Large intestine (tissue), 3 donors: ENCODE results near the gene S1PR4. TPM values are rescaled to one million over a fixed set of nuclear protein-coding genes. Genes with fewer than 3 reads are reported as not detected.
"Not testable (repeated sequence)": the region's sequence is repeated elsewhere in the genome, so short reads cannot be mapped to it uniquely, and the experiment has no call there.

ENCODE experiments used
- DNase-seq, 2 donors: peaks; one replicate each; pipeline versions ENCODE4 v3.0.0 to v3.0.0-alpha.2; 2013
- H3K27ac ChIP-seq: one replicate; pipeline ENCODE4 v1.5.1; 2013; ENCODE audit warnings: low read length
- H3K27me3 ChIP-seq: 2 replicates; pipeline ENCODE4 v1.6.1; 2013; ENCODE audit warnings: low read length; ENCODE audit not compliant: control insufficient read depth, insufficient read depth
- H3K36me3 ChIP-seq: 2 replicates; pipeline ENCODE4 v1.6.1; 2013; ENCODE audit warnings: low read length; ENCODE audit not compliant: control insufficient read depth, insufficient read depth
- H3K4me1 ChIP-seq: one replicate; pipeline ENCODE4 v1.6.1; 2013; ENCODE audit warnings: low read length; ENCODE audit not compliant: control insufficient read depth, insufficient read depth
- H3K4me3 ChIP-seq: one replicate; pipeline ENCODE4 v1.5.1; 2013; ENCODE audit warnings: low read length
- H3K9me3 ChIP-seq: one replicate; pipeline ENCODE4 v1.6.1; 2013; ENCODE audit warnings: mild to moderate bottlenecking, low read depth, low read length, moderate library complexity; ENCODE audit not compliant: control insufficient read depth
- WGBS: methylation state at CpG from one replicate; pipeline ENCODE4 v1.1.5; 2013; ENCODE audit warnings: low lambda C conversion rate; ENCODE audit not compliant: insufficient coverage; 5-methylcytosine and 5-hydroxymethylcytosine counted together
- polyA plus RNA-seq: library from polyadenylated mRNA; unstranded; fragments of 120-200 nt; gene quantifications from one replicate; pipeline ENCODE4 v1.2.1, GENCODE V29; 2013

Gene S1PR4
- polyA plus RNA-seq, 1 donor = 0.55 TPM

DNA sequence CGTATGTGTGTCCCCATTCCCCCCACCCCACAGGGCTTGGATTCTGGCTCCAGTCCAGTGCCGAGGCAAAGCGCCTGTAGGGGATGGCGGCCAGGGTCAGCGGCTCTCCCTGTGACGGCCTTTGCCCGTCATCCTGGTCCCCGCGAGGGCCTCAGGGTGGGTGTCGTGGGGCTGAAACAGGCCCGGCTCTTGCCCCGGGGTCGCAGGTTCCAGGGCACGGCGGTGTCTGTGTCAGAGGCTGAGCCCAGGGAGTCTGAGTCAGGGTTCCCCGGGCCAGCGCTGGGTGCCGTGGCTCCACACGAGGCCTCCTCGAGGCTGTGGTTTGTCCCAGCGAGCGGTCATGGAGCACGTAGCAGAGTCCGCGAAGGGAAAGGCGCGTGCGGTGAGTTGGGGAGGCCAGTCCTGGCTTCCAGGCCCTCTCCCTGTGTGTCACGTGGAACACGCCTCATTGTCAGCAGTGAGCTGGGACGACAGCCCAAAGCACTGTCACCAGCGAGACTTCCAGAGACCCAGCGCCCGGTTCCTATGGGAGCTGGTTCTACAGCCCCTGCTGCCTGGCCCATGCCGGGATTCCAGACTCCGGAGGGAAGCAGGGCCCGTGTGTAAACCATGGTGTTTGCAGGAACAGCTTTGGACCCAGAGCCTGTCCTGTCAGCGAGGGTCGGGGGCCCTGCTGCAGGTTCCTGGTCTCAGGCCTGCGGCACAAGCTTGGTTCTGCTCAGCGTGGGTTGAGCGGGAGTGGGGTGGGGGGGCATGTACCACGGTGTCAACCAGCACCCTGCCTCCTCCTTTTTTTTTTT lies 20.5 kb downstream of the S1PR4 start:
- no CpG with 5 or more reads among the region's 43 CpGs for WGBS
- DNase-seq = no peak
- peaks cover 36% of the 10 kb centered on the region for H3K36me3 ChIP-seq
- H3K27me3 ChIP-seq = no peaks in the 10 kb centered on the region
- H3K4me1 ChIP-seq = no peaks in the 10 kb centered on the region
- no peaks in the 10 kb centered on the region for H3K9me3 ChIP-seq
- no peak overlapping the region for H3K27ac ChIP-seq
- H3K4me3 ChIP-seq = no peak overlapping the region

DNA sequence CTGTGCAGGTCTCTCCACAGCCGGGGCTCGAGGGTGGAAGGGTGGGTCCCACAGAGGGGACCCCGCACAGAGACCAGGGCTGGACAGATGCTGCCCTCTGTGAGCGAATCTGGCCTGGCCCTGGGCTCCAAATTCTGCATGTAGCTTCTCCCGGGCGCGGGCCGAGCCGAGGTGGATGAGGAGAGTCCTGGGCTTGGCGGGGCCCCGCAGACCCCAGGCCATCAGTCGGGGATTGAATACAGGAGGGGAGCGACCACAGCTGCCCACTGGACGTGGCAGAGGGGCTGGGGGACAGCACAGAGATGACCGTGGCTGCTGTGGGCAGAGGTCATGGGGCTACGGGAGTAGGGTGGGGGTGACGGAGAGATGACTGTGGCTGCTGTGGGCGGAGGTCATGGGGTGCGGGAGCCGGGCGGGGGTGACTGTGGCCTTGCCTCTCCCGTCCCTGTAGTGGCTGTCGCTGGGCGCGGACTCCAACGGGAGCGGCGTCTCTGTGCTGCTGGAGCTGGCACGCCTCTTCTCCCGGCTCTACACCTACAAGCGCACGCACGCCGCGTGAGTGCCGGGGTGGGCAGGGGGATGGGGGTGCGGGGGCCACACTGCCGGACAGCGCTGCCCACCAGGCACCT lies 22.6 kb downstream of the S1PR4 start:
- no peak for DNase-seq
- H3K9me3 ChIP-seq = no peaks in the 10 kb centered on the region
- no peak overlapping the region for H3K4me3 ChIP-seq
- no peak overlapping the region for H3K27ac ChIP-seq
- peaks cover 43% of the 10 kb centered on the region for H3K36me3 ChIP-seq
- H3K27me3 ChIP-seq = no peaks in the 10 kb centered on the region
- no peaks in the 10 kb centered on the region for H3K4me1 ChIP-seq
- no CpG with 5 or more reads among the region's 39 CpGs for WGBS

DNA sequence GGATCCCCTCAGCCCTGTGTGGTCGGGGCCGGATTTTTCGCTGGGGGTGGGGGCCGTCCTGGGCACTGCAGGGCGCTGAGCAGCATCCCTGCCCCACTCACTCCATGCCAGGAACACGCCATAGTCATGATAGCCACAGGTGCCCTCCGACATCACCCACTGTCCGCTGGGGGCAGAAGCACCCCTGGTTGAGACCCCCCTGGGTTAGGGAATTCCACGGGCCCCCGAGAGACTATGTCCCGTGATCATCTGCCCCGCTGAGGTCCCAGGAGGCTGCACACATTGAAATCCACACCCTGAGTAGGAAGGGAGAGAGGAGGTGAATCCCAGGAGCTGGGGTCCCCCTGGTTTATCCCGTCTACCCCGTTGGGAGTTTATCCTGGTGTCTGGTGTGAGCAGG lies 23.3 kb downstream of the S1PR4 start:
- no peak for DNase-seq
- Histone ChIP-seq H3K4me3 (no peak overlapping the region), H3K4me1 (no peaks in the 10 kb centered on the region), H3K9me3 (no peaks in the 10 kb centered on the region), H3K36me3 (peaks cover 42% of the 10 kb centered on the region), H3K27ac (no peak overlapping the region), H3K27me3 (no peaks in the 10 kb centered on the region)
- WGBS = no CpG with 5 or more reads among the region's 14 CpGs

DNA sequence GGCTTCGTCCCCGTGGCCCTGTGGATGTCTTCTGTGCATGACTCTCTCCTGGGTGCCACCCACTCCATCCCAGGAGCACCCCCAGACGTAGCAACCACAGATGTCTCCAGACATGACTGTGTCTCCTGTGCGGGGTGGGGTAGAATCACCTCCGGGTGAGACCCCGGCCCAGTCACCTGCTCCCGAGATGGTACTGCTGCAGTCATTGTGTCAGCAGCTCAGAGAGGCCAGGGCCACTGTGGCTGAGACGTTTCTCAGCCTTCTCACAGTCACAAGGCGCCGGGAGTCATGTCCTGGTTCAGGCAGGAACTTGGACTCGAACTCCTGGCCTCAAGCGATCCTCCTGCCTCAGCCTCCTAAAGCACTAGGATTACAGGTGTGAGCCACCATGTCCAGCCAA lies 23.8 kb downstream of the S1PR4 start:
- Histone ChIP-seq H3K36me3 (peaks cover 47% of the 10 kb centered on the region), H3K27me3 (no peaks in the 10 kb centered on the region)

DNA sequence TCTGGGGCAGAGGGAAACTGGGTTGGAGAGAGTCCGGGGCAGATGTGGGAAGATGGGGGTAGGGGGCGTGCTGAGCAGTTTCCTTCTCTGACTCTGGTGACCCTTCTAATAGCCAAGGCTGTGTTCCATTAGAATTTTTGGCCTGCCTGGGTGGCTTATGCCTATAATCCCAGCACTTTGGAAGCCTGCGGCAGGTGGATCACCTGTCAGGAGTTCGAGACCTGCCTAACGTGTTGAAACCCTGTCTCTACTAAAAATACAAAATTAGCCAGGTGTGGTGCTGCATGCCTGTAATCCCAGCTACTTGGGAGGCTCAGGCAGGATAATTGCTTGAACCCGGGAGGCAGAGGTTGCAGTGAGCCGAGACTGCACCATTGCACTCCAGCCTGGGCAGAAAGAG lies 24.3 kb downstream of the S1PR4 start:
- H3K9me3 ChIP-seq, H3K4me3 ChIP-seq, H3K27ac ChIP-seq, H3K4me1 ChIP-seq, DNase-seq, H3K27me3 ChIP-seq: not testable (repeated sequence)
- WGBS = no CpG with 5 or more reads among the region's 7 CpGs
- H3K36me3 ChIP-seq = peaks cover 52% of the 10 kb centered on the region

More for the DNA sequence above, 23.8 kb downstream of the S1PR4 start:
- Histone ChIP-seq H3K27ac (no peak overlapping the region), H3K4me1 (no peaks in the 10 kb centered on the region), H3K4me3 (no peak overlapping the region), H3K9me3 (no peaks in the 10 kb centered on the region)
- WGBS = no CpG with 5 or more reads among the region's 12 CpGs
- no peak for DNase-seq

DNA sequence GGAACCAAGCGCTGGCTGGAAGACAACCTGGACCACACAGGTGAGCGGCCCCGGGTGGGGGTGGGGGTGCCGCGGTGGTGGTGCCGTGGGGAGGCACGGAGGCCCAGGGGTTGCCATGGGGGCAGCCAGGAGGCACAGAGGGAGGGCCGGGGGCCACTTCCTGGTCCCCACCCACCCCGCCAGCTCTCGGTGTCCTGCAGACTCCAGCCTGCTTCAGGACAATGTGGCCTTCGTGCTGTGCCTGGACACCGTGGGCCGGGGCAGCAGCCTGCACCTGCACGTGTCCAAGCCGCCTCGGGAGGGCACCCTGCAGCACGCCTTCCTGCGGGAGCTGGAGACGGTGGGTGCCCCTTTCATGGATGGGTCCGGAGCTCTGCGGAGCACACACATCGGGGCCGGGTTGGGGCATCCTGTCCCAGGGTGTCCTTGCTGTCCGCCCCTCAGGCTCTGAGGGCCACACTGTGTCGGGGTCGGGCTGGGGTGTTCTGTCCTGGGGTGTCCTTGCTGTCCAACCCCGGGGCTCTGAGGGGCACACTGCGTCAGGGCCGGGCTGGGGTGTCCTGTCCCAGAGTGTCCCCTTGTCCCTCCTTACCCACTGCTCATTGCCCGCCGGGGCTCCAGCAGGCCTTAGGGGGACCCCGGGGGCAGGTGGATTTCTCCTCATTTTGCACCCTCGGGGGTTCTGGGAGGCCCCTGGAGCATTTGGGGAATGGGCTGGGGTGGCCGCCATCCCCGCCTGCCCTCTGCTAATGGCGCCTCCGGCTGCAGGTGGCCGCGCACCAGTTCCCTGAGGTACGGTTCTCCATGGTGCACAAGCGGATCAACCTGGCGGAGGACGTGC lies 25.5 kb downstream of the S1PR4 start:
- DNase-seq = no peak
- Histone ChIP-seq H3K36me3 (peaks cover 50% of the 10 kb centered on the region), H3K27ac (no peak overlapping the region), H3K27me3 (no peaks in the 10 kb centered on the region), H3K4me3 (no peak overlapping the region), H3K4me1 (no peaks in the 10 kb centered on the region), H3K9me3 (no peaks in the 10 kb centered on the region)
- no CpG with 5 or more reads among the region's 43 CpGs for WGBS

DNA sequence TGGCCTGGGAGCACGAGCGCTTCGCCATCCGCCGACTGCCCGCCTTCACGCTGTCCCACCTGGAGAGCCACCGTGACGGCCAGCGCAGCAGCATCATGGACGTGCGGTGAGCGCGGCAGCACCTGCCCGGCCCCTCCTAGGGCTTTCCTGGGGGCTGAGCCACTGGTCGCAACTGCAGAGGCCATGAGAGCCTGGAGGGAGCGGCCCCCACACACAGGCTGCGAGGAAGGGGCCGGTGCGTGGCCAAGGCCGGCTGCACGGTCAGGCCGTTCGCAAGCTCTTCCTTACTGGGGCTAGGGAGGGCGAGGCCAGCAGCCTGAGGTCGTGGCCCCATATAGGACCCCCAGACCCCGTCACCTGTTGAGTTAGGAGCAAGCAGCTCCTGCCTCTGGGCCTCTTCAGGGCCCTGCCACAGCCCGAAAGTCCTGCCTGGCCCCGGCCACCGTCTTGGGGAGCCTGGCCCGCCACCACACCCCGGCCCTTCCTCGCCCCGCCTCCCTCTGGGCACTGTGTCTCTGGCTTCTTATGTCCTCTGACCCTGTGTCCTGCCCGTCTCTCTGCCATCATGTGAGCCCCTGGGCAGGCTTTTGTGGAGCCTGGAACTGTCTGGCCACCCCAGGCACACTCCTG lies 26.2 kb downstream of the S1PR4 start:
- DNase-seq = no peak
- H3K9me3 ChIP-seq = no peaks in the 10 kb centered on the region
- peaks cover 50% of the 10 kb centered on the region for H3K36me3 ChIP-seq
- H3K27me3 ChIP-seq = no peaks in the 10 kb centered on the region
- no peak overlapping the region for H3K4me3 ChIP-seq
- no peak overlapping the region for H3K27ac ChIP-seq
- WGBS = no CpG with 5 or more reads among the region's 35 CpGs
- H3K4me1 ChIP-seq = no peaks in the 10 kb centered on the region

DNA sequence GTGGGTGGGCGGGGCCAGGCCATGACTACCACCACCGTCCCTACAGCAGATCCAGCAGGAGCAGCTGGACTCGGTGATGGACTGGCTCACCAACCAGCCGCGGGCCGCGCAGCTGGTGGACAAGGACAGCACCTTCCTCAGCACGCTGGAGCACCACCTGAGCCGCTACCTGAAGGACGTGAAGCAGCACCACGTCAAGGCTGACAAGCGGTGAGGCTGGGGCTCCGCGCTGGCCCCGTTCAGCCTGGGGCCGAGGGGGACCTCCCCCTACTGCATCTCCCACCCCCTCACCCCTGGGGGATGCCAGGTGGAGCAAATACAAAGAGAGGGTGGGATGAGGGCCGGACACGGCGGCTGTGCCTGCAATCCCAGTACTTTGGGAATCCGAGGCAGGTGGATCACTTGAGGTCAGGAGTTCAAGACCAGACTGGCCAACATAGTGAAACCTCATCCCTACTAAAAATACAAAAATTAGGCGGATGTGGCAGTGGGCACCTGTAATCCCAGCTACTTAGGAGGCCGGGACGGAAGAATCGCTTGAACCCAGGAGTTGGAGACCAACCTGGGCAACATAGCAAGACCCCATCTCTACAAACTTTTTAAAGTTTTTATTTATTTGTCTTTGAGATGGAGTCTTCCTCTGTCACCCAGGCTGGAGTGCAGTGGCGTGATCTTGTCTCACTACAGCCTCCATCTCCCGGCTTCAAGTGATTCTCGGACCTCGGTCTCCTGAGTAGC lies 27.8 kb downstream of the S1PR4 start:
- H3K36me3 ChIP-seq = peaks cover 47% of the 10 kb centered on the region
- WGBS = 100% methylated on average over 2 of the region's 28 CpGs
- DNase-seq = no peak

DNA sequence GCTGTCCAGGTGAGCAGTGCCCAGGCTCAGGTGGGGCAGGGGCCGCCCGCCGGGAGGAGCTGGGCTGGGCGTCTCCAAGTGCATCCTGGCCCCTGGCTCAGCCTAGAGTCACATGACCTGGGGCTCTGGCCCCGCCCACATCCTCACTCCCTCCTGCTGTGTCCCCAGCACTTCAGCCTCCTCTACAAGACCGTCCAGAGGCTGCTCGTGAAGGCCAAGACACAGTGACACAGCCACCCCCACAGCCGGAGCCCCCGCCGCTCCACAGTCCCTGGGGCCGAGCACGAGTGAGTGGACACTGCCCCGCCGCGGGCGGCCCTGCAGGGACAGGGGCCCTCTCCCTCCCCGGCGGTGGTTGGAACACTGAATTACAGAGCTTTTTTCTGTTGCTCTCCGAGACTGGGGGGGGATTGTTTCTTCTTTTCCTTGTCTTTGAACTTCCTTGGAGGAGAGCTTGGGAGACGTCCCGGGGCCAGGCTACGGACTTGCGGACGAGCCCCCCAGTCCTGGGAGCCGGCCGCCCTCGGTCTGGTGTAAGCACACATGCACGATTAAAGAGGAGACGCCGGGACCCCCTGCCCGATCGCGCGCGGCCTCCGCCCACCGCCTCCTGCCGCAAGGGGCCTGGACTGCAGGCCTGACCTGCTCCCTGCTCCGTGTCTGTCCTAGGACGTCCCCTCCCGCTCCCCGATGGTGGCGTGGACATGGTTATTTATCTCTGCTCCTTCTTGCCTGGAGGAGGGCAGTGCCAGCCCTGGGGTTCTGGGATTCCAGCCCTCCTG lies 29.1 kb downstream of the S1PR4 start:
- no peak overlapping the region for H3K27ac ChIP-seq
- WGBS = no CpG with 5 or more reads among the region's 43 CpGs
- H3K4me3 ChIP-seq = no peak overlapping the region
- no peaks in the 10 kb centered on the region for H3K27me3 ChIP-seq
- no peaks in the 10 kb centered on the region for H3K4me1 ChIP-seq
- no peak for DNase-seq
- H3K9me3 ChIP-seq = no peaks in the 10 kb centered on the region
- H3K36me3 ChIP-seq = peaks cover 44% of the 10 kb centered on the region

More for the DNA sequence above, 27.8 kb downstream of the S1PR4 start:
- Histone ChIP-seq H3K4me3 (no peak overlapping the region), H3K27ac (no peak overlapping the region), H3K4me1 (no peaks in the 10 kb centered on the region), H3K27me3 (no peaks in the 10 kb centered on the region), H3K9me3 (no peaks in the 10 kb centered on the region)
